OCI-LY1 (cell line): ENCODE results near the gene ZSCAN5A.

Experiments
- H2AFZ ChIP-seq: fragments of 200-600 bp; sonication (generic), shearing (Covaris generic); 2 replicates; pipeline ENCODE4 v1.6.0; 2014; ENCODE audit warnings: antibody characterized with exemption, mild to moderate bottlenecking, low read length
- H3F3A ChIP-seq: fragments of 200-600 bp; sonication (generic), shearing (Covaris generic); 2 replicates; pipeline ENCODE4 v1.6.0; 2014; ENCODE audit warnings: mild to moderate bottlenecking, antibody characterized with exemption, low read length, moderate library complexity; ENCODE audit not compliant: insufficient read depth
- H3K27ac ChIP-seq: fragments of 200-600 bp; sonication (generic); 2 replicates; pipeline ENCODE4 v1.5.1; 2014; ENCODE audit warnings: low read length, mixed run types, mild to moderate bottlenecking, low read depth; ENCODE audit not compliant: poor library complexity, severe bottlenecking
- H3K27me3 ChIP-seq: fragments of 200-600 bp; sonication (generic); 2 replicates; pipeline ENCODE4 v1.6.0; 2014; ENCODE audit warnings: antibody characterized with exemption, mild to moderate bottlenecking, low read length, moderate library complexity; ENCODE audit not compliant: insufficient read depth
- H3K36me3 ChIP-seq: fragments of 200-600 bp; sonication (generic); 2 replicates; pipeline ENCODE4 v1.6.1; 2014; ENCODE audit warnings: mild to moderate bottlenecking, antibody characterized with exemption, low read length, moderate library complexity, mixed read lengths; ENCODE audit not compliant: insufficient read depth
- H3K4me1 ChIP-seq: fragments of 200-600 bp; sonication (generic); 2 replicates; pipeline ENCODE4 v1.5.1; 2014; ENCODE audit warnings: mild to moderate bottlenecking, low read length, moderate library complexity; ENCODE audit not compliant: insufficient read depth, severe bottlenecking
- H3K4me2 ChIP-seq: fragments of 200-600 bp; sonication (generic), shearing (Covaris generic); 2 replicates; pipeline ENCODE4 v1.6.1; 2014; ENCODE audit warnings: low read length
- H3K4me3 ChIP-seq: fragments of 200-600 bp; sonication (generic); 2 replicates; pipeline ENCODE4 v1.5.1; 2014; ENCODE audit warnings: low read length, low read depth, mild to moderate bottlenecking, mixed read lengths; ENCODE audit not compliant: poor library complexity, severe bottlenecking
- H3K79me2 ChIP-seq: fragments of 200-600 bp; shearing (Covaris generic); 2 replicates; pipeline ENCODE4 v1.6.1; 2016; ENCODE audit warnings: mixed run types, low read length, mixed read lengths; ENCODE audit not compliant: insufficient read depth
- H3K9ac ChIP-seq: fragments of 200-600 bp; sonication (generic), shearing (Covaris generic); 2 replicates; pipeline ENCODE4 v1.6.1; 2014; ENCODE audit warnings: mild to moderate bottlenecking, low read length, mixed read lengths
- H3K9me2 ChIP-seq: fragments of 200-600 bp; sonication (generic), shearing (Covaris generic); 2 replicates; pipeline ENCODE4 v1.6.1; 2014; ENCODE audit warnings: low read depth, mild to moderate bottlenecking, low read length, mixed read lengths
- H3K9me3 ChIP-seq: fragments of 200-600 bp; shearing (Covaris generic); 2 replicates; pipeline ENCODE4 v1.6.1; 2014; ENCODE audit warnings: low read length, mixed read lengths
- H4K20me1 ChIP-seq: fragments of 200-600 bp; sonication (generic), shearing (Covaris generic); 2 replicates; pipeline ENCODE4 v1.6.0; 2016; ENCODE audit warnings: mild to moderate bottlenecking, low read length; ENCODE audit not compliant: insufficient read depth
- CTCF ChIP-seq: fragments of 200-600 bp; sonication (generic), shearing (Covaris generic); IDR thresholded peaks from 2 replicates; pipeline ENCODE4 v1.5.1; 2017; ENCODE audit warnings: mild to moderate bottlenecking, antibody characterized with exemption, low read length, moderate library complexity, mixed read lengths
- EZH2 ChIP-seq: fragments of 200-600 bp; sonication (generic), shearing (Covaris generic); IDR thresholded peaks from 2 replicates; pipeline ENCODE4 v1.8.0; 2017; ENCODE audit warnings: borderline replicate concordance, mixed run types, mild to moderate bottlenecking, antibody characterized with exemption, low read length, moderate library complexity, mixed read lengths

The ZSCAN5A gene

GRCh38 chr19:56306016-56306415 lies 8.6 kb downstream of the ZSCAN5A start:
- Histone ChIP-seq H2AFZ (no peak overlapping the region), H3F3A (no peaks in the 10 kb centered on the region), H3K27ac (no peak overlapping the region), H3K36me3 (peaks cover 16% of the 10 kb centered on the region; the same call in 1 of the 2 replicates), H3K27me3 (no peaks in the 10 kb centered on the region), H3K9me3 (no peaks in the 10 kb centered on the region), H3K4me2 (no peak overlapping the region), H3K9me2 (no peaks in the 10 kb centered on the region), H3K79me2 (no peaks in the 10 kb centered on the region), H3K9ac (no peak overlapping the region), H4K20me1 (no peaks in the 10 kb centered on the region), H3K4me1 (no peaks in the 10 kb centered on the region), H3K4me3 (no peak overlapping the region)
- TF ChIP-seq EZH2 (no peak), CTCF (no peak)

GRCh38 chr19:56304243-56304642 lies 10.4 kb downstream of the ZSCAN5A start:
- no peaks in the 10 kb centered on the region for H3K9me3 ChIP-seq
- no peaks in the 10 kb centered on the region for H3F3A ChIP-seq
- H3K27me3 ChIP-seq: no peaks in the 10 kb centered on the region
- no peak overlapping the region for H2AFZ ChIP-seq
- H3K4me3 ChIP-seq: no peak overlapping the region
- no peak overlapping the region for H3K4me2 ChIP-seq
- H3K9me2 ChIP-seq: no peaks in the 10 kb centered on the region
- no peak overlapping the region for H3K27ac ChIP-seq
- peaks cover 14% of the 10 kb centered on the region; the same call in 1 of the 2 replicates for H3K36me3 ChIP-seq
- TF ChIP-seq CTCF (no peak), EZH2 (no peak)
- H4K20me1 ChIP-seq: no peaks in the 10 kb centered on the region
- H3K9ac ChIP-seq: no peak overlapping the region
- no peaks in the 10 kb centered on the region for H3K4me1 ChIP-seq
- no peaks in the 10 kb centered on the region for H3K79me2 ChIP-seq

- Histone ChIP-seq H3K9ac (no peak overlapping the region), H2AFZ (no peak overlapping the region)
Observed at GRCh38 chr19:56301886-56302620, 12.6 kb downstream of the ZSCAN5A start.

More at GRCh38 chr19:56301886-56302620, 12.6 kb downstream of the ZSCAN5A start:
- Histone ChIP-seq H4K20me1 (no peaks in the 10 kb centered on the region), H3K36me3 (peaks cover 6% of the 10 kb centered on the region; the same call in 1 of the 2 replicates), H3K9me2 (no peaks in the 10 kb centered on the region), H3K27me3 (no peaks in the 10 kb centered on the region), H3K4me3 (no peak overlapping the region), H3K9me3 (no peaks in the 10 kb centered on the region), H3F3A (no peaks in the 10 kb centered on the region), H3K4me2 (no peak overlapping the region), H3K27ac (no peak overlapping the region), H3K79me2 (no peaks in the 10 kb centered on the region), H3K4me1 (no peaks in the 10 kb centered on the region)
- no peak for TF ChIP-seq CTCF
- no peak for TF ChIP-seq EZH2
